ENCODE data around the gene POLG2. TPM values are rescaled to one million over a fixed set of nuclear protein-coding genes. Genes with fewer than 3 reads are reported as not detected.

Gene POLG2
- total RNA-seq, 1 donor from 2014 or later = 10.3 TPM

GRCh38 chr17:64515829-64516228, 19.0 kb upstream of the POLG2 start:
- H3K9me3 Mint-ChIP-seq (ENCODE audit: low read depth) = no peaks in the 10 kb centered on the region
- H3K4me1 Mint-ChIP-seq (ENCODE audit: low read depth) = peaks cover 2% of the 10 kb centered on the region
- H3K27ac Mint-ChIP-seq (ENCODE audit: unreplicated experiment) = no peak overlapping the region
- H3K36me3 Mint-ChIP-seq (ENCODE audit: low read depth) = peaks cover 33% of the 10 kb centered on the region
- no peaks in the 10 kb centered on the region for H3K27me3 Mint-ChIP-seq (ENCODE audit: low read depth)
- TF ChIP-seq CTCF (IDR thresholded peaks at IDR 0.05) = no peak
- no peak for DNase-seq (ENCODE audit: low spot score)
- no peak overlapping the region for H3K4me3 Mint-ChIP-seq (ENCODE audit: unreplicated experiment)

- no peak for DNase-seq (ENCODE audit: low spot score)
- Mint-ChIP-seq H3K36me3 (ENCODE audit: low read depth) (peaks cover 35% of the 10 kb centered on the region), H3K9me3 (ENCODE audit: low read depth) (no peaks in the 10 kb centered on the region), H3K4me3 (ENCODE audit: unreplicated experiment) (no peak overlapping the region), H3K4me1 (ENCODE audit: low read depth) (peaks cover 2% of the 10 kb centered on the region), H3K27ac (ENCODE audit: unreplicated experiment) (no peak overlapping the region), H3K27me3 (ENCODE audit: low read depth) (no peaks in the 10 kb centered on the region)
- TF ChIP-seq CTCF (IDR thresholded peaks at IDR 0.05) = no peak
These were observed 18.6 kb upstream of the POLG2 start for GRCh38 chr17:64515419-64515818.

GRCh38 chr17:64509179-64509578, 12.3 kb upstream of the POLG2 start:
- Mint-ChIP-seq H3K4me1 (ENCODE audit: low read depth) (peaks cover 22% of the 10 kb centered on the region), H3K27me3 (ENCODE audit: low read depth) (no peaks in the 10 kb centered on the region), H3K36me3 (ENCODE audit: low read depth) (peaks cover 32% of the 10 kb centered on the region), H3K4me3 (ENCODE audit: unreplicated experiment) (peak overlapping the region; percentile 36), H3K27ac (ENCODE audit: unreplicated experiment) (no peak overlapping the region), H3K9me3 (ENCODE audit: low read depth) (no peaks in the 10 kb centered on the region)
- DNase-seq (ENCODE audit: low spot score) = no peak
- TF ChIP-seq CTCF (IDR thresholded peaks at IDR 0.05) = no peak

- Mint-ChIP-seq H3K9me3 (ENCODE audit: low read depth) (no peaks in the 10 kb centered on the region), H3K27me3 (ENCODE audit: low read depth) (no peaks in the 10 kb centered on the region), H3K4me3 (ENCODE audit: unreplicated experiment) (peak overlapping the region; percentile 100), H3K4me1 (ENCODE audit: low read depth) (peaks cover 27% of the 10 kb centered on the region), H3K36me3 (ENCODE audit: low read depth) (peaks cover 35% of the 10 kb centered on the region), H3K27ac (ENCODE audit: unreplicated experiment) (peak overlapping the region; percentile 12)
- no peak for DNase-seq (ENCODE audit: low spot score)
- TF ChIP-seq CTCF (IDR thresholded peaks at IDR 0.05) = no peak
These were observed 11.8 kb upstream of the POLG2 start for GRCh38 chr17:64508683-64509082.

- Mint-ChIP-seq H3K9me3 (ENCODE audit: low read depth) (no peaks in the 10 kb centered on the region), H3K4me3 (ENCODE audit: unreplicated experiment) (peak overlapping the region; percentile 100), H3K36me3 (ENCODE audit: low read depth) (peaks cover 44% of the 10 kb centered on the region), H3K4me1 (ENCODE audit: low read depth) (peaks cover 40% of the 10 kb centered on the region), H3K27ac (ENCODE audit: unreplicated experiment) (peak overlapping the region; percentile 100), H3K27me3 (ENCODE audit: low read depth) (no peaks in the 10 kb centered on the region)
- TF ChIP-seq CTCF (IDR thresholded peaks at IDR 0.05) = peak; percentile 80
- no peak for DNase-seq (ENCODE audit: low spot score)
These were observed 10.5 kb upstream of the POLG2 start for GRCh38 chr17:64507413-64507782.
